ENCODE results near the gene PLCB1.

- TF ChIP-seq CTCF (IDR thresholded peaks at IDR 0.05) (no peak), POLR2A (IDR thresholded peaks at IDR 0.05; ENCODE audit: low read depth) (no peak)
These were observed 339.4 kb downstream of the PLCB1 start for GRCh38 chr20:8471465-8471864.

Measured in esophagus muscularis mucosa (tissue), 3 donors.